ENCODE measurements around the gene ANKRD6. TPM values are rescaled to one million over a fixed set of nuclear protein-coding genes. Genes with fewer than 3 reads are reported as not detected.

ANKRD6 gene
- total RNA-seq, 1 donor from 2014 or later: 2.2 TPM

DNA sequence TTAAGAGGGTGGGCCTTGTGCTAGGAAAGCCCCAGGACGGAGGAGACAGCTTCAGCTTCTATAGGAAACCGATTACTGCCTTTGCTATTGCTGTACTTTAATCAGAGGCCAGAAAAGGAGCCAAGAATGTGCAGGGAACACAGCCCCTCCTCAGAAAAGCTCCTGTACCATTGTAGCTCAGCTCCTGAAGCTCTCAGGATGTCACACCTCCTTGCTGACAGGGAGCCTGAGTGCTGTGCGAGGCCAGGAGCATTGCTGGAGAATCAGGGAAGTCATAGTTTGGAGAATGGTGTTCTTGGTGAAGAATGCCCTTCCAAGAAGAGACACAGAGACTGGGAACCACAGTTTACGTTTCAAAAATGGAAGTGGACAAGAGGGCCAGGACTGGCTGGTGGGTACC is 158.8 kb downstream of the ANKRD6 start:
- no peak for DNase-seq (ENCODE audit: low spot score)
- intact Hi-C loops (cut with micrococcal nuclease): no loop called here
- Mint-ChIP-seq H3K36me3 (ENCODE audit: low read depth) (peaks cover 11% of the 10 kb centered on the region), H3K4me3 (ENCODE audit: low read depth) (no peak overlapping the region), H3K9me3 (peaks cover 12% of the 10 kb centered on the region), H3K4me1 (ENCODE audit: low read depth) (peaks cover 12% of the 10 kb centered on the region), H3K27ac (no peak overlapping the region), H3K27me3 (ENCODE audit: low read depth) (no peaks in the 10 kb centered on the region)

DNA sequence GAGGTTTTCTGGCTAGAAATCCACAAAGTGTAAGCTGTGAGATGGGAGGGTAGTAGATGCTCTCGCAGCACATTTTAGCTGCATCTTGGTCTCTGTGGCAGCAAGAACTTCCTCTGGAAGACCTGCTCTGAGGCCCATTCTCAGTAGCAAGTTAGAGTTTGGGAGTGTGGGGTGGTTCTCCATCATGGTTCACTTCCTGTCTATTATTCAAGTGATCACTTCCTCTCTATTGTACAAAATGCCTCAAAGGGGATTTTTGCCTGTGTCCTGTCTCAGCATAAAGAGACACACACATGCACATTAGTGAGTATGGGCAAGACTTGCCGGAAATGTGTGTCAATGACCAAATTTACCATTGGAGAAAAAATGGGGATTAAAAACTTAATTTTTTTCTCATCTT is 163.1 kb downstream of the ANKRD6 start:
- H3K4me3 Mint-ChIP-seq (ENCODE audit: low read depth): no peak overlapping the region
- H3K36me3 Mint-ChIP-seq (ENCODE audit: low read depth): peaks cover 14% of the 10 kb centered on the region
- H3K9me3 Mint-ChIP-seq: peaks cover 16% of the 10 kb centered on the region
- intact Hi-C loops (cut with micrococcal nuclease): loop anchor here (5.0 kb wide), 2 partner anchors 164 to 229 kb away; partner anchors contain the start of gene ANKRD6
- H3K4me1 Mint-ChIP-seq (ENCODE audit: low read depth): peaks cover 29% of the 10 kb centered on the region
- DNase-seq (ENCODE audit: low spot score): no peak
- H3K27me3 Mint-ChIP-seq (ENCODE audit: low read depth): no peaks in the 10 kb centered on the region
- H3K27ac Mint-ChIP-seq: peak overlapping the region; percentile 77

DNA sequence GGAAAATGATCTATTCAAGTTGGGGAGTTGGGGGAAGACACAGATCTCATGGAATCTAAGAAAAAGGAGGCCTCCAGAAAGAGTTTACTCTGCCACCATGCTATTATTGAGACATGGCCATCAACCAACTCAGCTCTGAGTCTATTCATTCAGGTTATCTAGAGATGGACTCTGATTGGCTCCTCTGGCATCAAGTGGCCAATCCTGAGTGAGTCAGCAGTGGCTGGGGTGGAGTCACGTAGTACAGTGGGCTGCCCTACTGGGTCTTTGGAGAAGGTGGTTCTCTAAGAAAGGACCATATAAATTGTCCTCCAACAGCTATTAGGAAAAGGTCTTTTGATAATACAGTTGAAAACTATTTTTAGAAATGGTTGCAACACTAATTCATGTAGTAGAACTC is 163.5 kb downstream of the ANKRD6 start:
- no peak for DNase-seq (ENCODE audit: low spot score)
- Mint-ChIP-seq H3K4me3 (ENCODE audit: low read depth) (no peak overlapping the region), H3K9me3 (peaks cover 16% of the 10 kb centered on the region), H3K4me1 (ENCODE audit: low read depth) (peaks cover 29% of the 10 kb centered on the region), H3K36me3 (ENCODE audit: low read depth) (peaks cover 14% of the 10 kb centered on the region), H3K27me3 (ENCODE audit: low read depth) (no peaks in the 10 kb centered on the region), H3K27ac (peak overlapping the region; percentile 77)
- intact Hi-C loops (cut with micrococcal nuclease): loop anchor here (5.0 kb wide), 2 partner anchors 164 to 229 kb away; partner anchors contain the start of gene ANKRD6

DNA sequence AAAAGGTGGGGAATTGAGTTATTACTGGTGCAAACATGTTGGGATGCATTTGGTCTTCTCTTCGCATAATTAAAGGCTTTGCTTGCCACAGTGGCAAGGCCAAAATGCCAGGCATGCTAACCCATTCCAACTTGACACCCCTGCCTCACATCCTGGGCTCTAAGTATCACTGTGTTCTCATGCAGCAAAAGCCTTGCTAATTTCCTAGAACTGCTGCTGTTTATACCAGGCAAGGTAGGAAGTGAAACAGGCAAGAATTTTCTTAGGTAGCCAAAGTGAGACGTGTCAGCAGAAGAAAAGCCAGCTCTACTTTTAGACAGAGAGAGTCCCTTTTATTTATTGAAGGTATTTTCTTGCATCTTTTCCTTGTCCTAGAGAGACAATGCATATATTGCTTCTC is 164.4 kb downstream of the ANKRD6 start:
- Mint-ChIP-seq H3K4me3 (ENCODE audit: low read depth) (no peak overlapping the region), H3K9me3 (peaks cover 16% of the 10 kb centered on the region), H3K36me3 (ENCODE audit: low read depth) (peaks cover 14% of the 10 kb centered on the region), H3K27ac (no peak overlapping the region), H3K27me3 (ENCODE audit: low read depth) (no peaks in the 10 kb centered on the region), H3K4me1 (ENCODE audit: low read depth) (peaks cover 29% of the 10 kb centered on the region)
- intact Hi-C loops (cut with micrococcal nuclease): loop anchor here (5.0 kb wide), 2 partner anchors 165 to 230 kb away; partner anchors contain the start of gene ANKRD6
- no peak for DNase-seq (ENCODE audit: low spot score)

DNA sequence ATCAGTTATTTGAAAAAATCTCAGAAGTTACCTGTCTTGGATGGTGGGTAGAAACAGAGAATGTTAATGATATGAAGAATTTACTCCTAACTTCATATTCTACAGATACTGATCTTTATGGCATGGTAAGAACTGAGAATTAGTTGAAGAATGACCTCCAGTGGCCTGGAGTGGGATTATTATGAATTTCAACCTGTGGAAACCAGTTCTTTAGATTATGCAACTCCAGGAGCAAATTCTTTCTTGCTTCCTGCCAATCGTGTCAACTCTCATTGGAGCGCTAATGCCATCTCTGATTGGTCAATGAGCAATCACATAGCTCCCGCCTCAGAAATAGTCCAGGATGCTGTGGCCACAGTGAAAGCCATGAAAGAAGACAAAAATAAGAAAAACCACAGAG is 165.0 kb downstream of the ANKRD6 start:
- H3K4me1 Mint-ChIP-seq (ENCODE audit: low read depth): peaks cover 29% of the 10 kb centered on the region
- H3K27ac Mint-ChIP-seq: no peak overlapping the region
- DNase-seq (ENCODE audit: low spot score): no peak
- H3K27me3 Mint-ChIP-seq (ENCODE audit: low read depth): no peaks in the 10 kb centered on the region
- no peak overlapping the region for H3K4me3 Mint-ChIP-seq (ENCODE audit: low read depth)
- H3K9me3 Mint-ChIP-seq: peaks cover 16% of the 10 kb centered on the region
- intact Hi-C loops (cut with micrococcal nuclease): loop anchor here (5.0 kb wide), 2 partner anchors 166 to 231 kb away; partner anchors contain the start of gene ANKRD6
- peaks cover 14% of the 10 kb centered on the region for H3K36me3 Mint-ChIP-seq (ENCODE audit: low read depth)

DNA sequence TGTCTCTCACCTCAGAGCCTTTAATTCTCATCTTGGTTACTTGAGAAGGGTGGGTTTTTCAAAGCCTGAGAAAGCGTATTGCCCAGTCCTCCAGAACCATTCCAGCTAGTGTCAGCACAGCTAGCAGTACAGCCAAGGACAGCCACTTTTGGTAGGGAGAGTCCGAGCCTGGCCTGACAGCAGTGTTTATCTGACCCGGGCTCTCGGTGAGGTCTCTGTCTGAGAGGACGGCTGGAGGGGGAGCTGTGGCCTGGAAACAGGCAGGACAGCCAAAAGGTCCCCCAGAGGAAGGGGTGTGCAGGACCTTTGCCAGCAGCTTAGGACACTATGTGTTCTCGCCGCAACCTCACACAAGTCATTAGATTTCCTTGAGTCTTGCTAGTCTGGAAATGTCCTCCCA is 166.8 kb downstream of the ANKRD6 start:
- intact Hi-C loops (cut with micrococcal nuclease): loop anchor here (5.0 kb wide), 2 partner anchors 167 to 232 kb away; partner anchors contain the start of gene ANKRD6
- H3K27ac Mint-ChIP-seq: no peak overlapping the region
- DNase-seq (ENCODE audit: low spot score): no peak
- H3K4me3 Mint-ChIP-seq (ENCODE audit: low read depth): no peak overlapping the region
- H3K4me1 Mint-ChIP-seq (ENCODE audit: low read depth): peaks cover 29% of the 10 kb centered on the region
- H3K27me3 Mint-ChIP-seq (ENCODE audit: low read depth): no peaks in the 10 kb centered on the region
- peaks cover 16% of the 10 kb centered on the region for H3K9me3 Mint-ChIP-seq
- H3K36me3 Mint-ChIP-seq (ENCODE audit: low read depth): peaks cover 14% of the 10 kb centered on the region

DNA sequence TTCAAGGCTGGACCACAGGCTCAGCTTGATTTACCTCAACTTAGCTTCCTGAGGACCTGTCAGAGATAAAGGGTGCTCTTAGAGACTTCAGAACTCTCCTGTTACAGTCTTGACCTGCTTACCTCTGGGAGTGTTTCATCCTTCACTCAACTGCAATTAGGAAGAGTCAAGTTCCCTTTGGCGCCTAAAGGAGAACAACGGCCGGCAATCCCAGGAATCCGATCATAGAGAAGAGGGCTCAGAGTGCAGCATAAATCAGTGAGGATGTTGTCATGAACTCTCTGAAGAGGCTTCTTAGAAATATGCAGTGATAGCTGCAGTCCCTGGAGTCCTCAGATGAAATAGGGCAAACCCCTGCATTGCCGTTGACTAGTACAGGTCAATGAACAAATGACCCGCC is 169.2 kb downstream of the ANKRD6 start:
- no peaks in the 10 kb centered on the region for H3K27me3 Mint-ChIP-seq (ENCODE audit: low read depth)
- intact Hi-C loops (cut with micrococcal nuclease): no loop called here

DNA sequence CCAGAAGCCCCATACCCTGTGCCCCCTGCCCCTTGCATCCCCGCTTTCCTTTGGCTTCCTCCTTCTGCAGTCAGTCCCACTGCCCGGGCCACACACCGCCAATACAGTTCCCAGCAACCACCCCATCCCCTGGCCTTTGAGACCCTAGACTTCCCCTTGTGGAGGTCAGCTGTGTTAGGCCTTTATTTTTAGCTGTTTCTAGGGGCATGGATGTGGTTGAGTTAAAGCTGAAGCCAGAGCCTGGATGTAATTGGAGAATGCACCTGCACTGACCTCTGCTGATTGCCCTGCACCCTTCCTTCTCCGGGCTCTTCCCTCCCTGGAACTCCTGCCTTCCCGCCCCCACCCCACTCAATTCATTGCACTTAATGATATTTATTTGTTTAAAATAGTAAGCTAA is 171.7 kb downstream of the ANKRD6 start:
- Mint-ChIP-seq H3K36me3 (ENCODE audit: low read depth) (no peaks in the 10 kb centered on the region), H3K4me3 (ENCODE audit: low read depth) (no peak overlapping the region), H3K9me3 (no peaks in the 10 kb centered on the region), H3K27ac (no peak overlapping the region), H3K4me1 (ENCODE audit: low read depth) (no peaks in the 10 kb centered on the region), H3K27me3 (ENCODE audit: low read depth) (no peaks in the 10 kb centered on the region)
- intact Hi-C loops (cut with micrococcal nuclease): no loop called here
- DNase-seq (ENCODE audit: low spot score): no peak

More for the DNA sequence above, 169.2 kb downstream of the ANKRD6 start:
- Mint-ChIP-seq H3K4me1 (ENCODE audit: low read depth) (peaks cover 13% of the 10 kb centered on the region), H3K9me3 (peaks cover 3% of the 10 kb centered on the region), H3K4me3 (ENCODE audit: low read depth) (no peak overlapping the region), H3K36me3 (ENCODE audit: low read depth) (peaks cover 3% of the 10 kb centered on the region), H3K27ac (no peak overlapping the region)
- no peak for DNase-seq (ENCODE audit: low spot score)

DNA sequence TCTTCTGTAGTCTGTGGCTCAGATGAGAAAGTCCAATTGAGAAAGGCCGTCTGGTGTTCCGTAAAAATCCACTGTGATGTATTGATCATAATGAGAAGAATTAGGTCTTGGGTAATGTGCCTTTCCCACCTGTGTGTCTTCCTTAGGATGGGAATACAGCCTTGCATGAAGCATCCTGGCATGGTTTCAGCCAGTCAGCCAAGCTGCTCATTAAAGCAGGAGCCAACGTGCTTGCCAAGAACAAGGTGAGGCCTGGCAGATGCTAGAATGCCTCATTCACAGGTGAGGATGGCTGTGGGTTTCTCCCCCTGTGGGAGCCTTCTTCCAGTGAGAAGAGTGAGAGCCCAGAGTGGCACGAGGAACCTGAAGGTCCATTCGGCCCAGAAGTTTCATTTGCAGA is 172.9 kb downstream of the ANKRD6 start:
- Mint-ChIP-seq H3K27me3 (ENCODE audit: low read depth) (no peaks in the 10 kb centered on the region), H3K4me3 (ENCODE audit: low read depth) (no peak overlapping the region), H3K4me1 (ENCODE audit: low read depth) (no peaks in the 10 kb centered on the region), H3K36me3 (ENCODE audit: low read depth) (no peaks in the 10 kb centered on the region), H3K27ac (no peak overlapping the region), H3K9me3 (no peaks in the 10 kb centered on the region)
- intact Hi-C loops (cut with micrococcal nuclease): no loop called here
- no peak for DNase-seq (ENCODE audit: low spot score)

DNA sequence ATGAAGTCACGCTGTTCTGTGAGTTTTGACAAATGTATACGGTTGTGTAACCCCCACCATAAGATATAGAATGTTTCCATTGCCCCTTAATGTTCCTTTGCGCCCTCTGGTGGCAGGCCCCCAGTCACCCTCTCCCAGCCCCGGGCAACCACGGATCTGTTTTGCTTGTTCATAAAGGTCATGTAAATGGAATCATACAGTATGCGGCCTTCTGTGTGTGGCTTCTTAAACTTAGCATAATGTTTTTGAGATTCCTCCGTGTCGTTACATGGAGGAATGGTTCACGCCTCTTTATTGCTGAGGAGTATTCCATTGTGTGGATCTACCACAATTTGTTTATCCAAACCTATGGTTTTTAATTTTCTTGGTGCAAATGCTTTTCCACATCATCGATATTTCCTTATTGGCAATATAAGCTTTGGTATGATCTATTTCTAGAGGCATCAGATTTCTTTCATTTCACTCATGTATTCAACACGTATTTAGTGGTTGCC is 177.2 kb downstream of the ANKRD6 start:
- Mint-ChIP-seq H3K27me3 (ENCODE audit: low read depth) (no peaks in the 10 kb centered on the region), H3K36me3 (ENCODE audit: low read depth) (no peaks in the 10 kb centered on the region), H3K4me3 (ENCODE audit: low read depth) (no peak overlapping the region), H3K4me1 (ENCODE audit: low read depth) (no peaks in the 10 kb centered on the region), H3K27ac (no peak overlapping the region), H3K9me3 (no peaks in the 10 kb centered on the region)
- peak; percentile 57 for DNase-seq (ENCODE audit: low spot score)
- intact Hi-C loops (cut with micrococcal nuclease): loop anchor here (1.0 kb wide), 2 partner anchors 178 to 242 kb away; no protein-coding TSS in a partner anchor

DNA sequence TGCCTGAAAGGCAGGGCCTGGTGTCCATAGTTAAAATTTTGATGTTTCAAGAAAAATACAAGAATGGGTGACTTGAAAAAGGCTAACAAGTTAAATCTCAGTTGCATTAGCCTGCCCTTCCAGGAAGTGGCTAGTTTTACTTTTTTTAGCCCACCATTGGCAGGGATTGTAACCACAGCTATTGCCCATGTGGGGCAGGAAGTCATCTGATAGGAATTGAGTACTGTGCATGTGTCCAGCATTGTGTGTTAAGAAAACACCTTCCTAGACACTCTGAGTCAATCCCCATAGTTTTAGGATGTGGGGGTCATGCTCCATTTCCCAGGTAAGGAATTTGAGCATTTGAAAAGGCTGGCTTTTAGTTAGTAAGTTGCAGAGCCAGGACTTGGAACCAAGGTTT is 178.7 kb downstream of the ANKRD6 start:
- intact Hi-C loops (cut with micrococcal nuclease): no loop called here
- no peaks in the 10 kb centered on the region for H3K36me3 Mint-ChIP-seq (ENCODE audit: low read depth)
- no peaks in the 10 kb centered on the region for H3K27me3 Mint-ChIP-seq (ENCODE audit: low read depth)
- no peaks in the 10 kb centered on the region for H3K4me1 Mint-ChIP-seq (ENCODE audit: low read depth)
- no peak overlapping the region for H3K27ac Mint-ChIP-seq
- no peak overlapping the region for H3K4me3 Mint-ChIP-seq (ENCODE audit: low read depth)
- DNase-seq (ENCODE audit: low spot score): no peak
- no peaks in the 10 kb centered on the region for H3K9me3 Mint-ChIP-seq

DNA sequence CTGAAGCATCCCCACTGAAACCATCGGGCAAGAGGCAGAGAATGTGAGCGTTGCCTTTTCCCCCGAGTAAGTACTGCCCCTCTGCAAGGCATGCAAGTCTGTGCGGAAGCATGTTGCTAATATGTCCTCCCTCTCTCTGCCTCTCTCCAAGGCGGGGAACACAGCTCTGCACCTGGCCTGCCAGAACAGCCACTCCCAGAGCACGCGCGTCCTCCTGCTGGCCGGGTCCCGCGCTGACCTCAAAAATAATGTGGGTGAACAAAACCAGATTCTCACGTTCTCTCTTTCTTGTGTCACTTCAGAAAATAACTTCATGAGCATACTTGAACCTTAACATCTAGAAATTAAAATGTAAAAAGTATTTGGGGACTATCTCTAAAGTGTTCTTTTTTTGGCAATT is 179.2 kb downstream of the ANKRD6 start:
- H3K4me1 Mint-ChIP-seq (ENCODE audit: low read depth): no peaks in the 10 kb centered on the region
- intact Hi-C loops (cut with micrococcal nuclease): no loop called here
- H3K27me3 Mint-ChIP-seq (ENCODE audit: low read depth): no peaks in the 10 kb centered on the region
- H3K9me3 Mint-ChIP-seq: no peaks in the 10 kb centered on the region
- H3K27ac Mint-ChIP-seq: no peak overlapping the region
- no peak for DNase-seq (ENCODE audit: low spot score)
- no peak overlapping the region for H3K4me3 Mint-ChIP-seq (ENCODE audit: low read depth)
- no peaks in the 10 kb centered on the region for H3K36me3 Mint-ChIP-seq (ENCODE audit: low read depth)

DNA sequence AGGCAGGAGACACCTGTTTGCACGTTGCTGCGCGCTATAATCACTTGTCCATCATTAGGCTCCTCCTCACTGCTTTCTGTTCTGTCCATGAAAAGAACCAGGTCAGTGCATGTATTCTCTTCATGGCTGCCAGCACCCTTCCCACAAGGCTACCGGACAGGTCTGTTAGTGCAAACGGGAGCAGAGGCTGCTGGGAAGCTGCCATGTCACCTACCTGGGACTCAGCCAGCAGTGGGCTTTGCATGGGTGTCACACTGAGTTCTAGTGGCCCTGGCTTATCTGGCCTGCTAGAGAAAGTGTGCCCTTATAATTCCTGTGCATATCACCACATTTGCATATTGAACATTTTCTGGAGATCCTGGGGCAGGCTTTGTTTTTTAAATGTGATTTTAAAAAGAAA is 180.8 kb downstream of the ANKRD6 start:
- Mint-ChIP-seq H3K27ac (no peak overlapping the region), H3K9me3 (no peaks in the 10 kb centered on the region), H3K36me3 (ENCODE audit: low read depth) (no peaks in the 10 kb centered on the region), H3K4me1 (ENCODE audit: low read depth) (no peaks in the 10 kb centered on the region), H3K27me3 (ENCODE audit: low read depth) (no peaks in the 10 kb centered on the region), H3K4me3 (ENCODE audit: low read depth) (no peak overlapping the region)
- intact Hi-C loops (cut with micrococcal nuclease): no loop called here
- DNase-seq (ENCODE audit: low spot score): no peak

DNA sequence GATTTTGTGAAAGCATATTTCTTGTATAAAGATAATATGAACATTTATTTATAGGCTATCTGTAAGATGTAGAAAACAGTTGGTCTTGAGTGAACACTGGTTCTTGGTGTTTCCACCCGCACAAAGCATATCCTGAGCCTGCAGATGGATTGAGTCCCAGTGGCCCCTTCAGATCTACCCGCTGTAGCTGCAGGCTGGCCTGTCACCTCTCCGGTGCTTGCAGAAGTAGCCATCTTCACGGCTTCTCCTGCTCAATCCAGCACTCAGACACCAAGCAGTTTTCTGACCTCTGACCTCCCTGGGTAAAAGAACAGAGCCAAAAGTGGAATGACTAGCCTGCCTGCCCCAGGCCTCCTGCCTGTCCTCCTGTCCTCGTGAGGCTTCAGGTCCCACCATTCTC is 182.9 kb downstream of the ANKRD6 start:
- Mint-ChIP-seq H3K36me3 (ENCODE audit: low read depth) (no peaks in the 10 kb centered on the region), H3K4me1 (ENCODE audit: low read depth) (no peaks in the 10 kb centered on the region), H3K4me3 (ENCODE audit: low read depth) (no peak overlapping the region), H3K9me3 (no peaks in the 10 kb centered on the region), H3K27me3 (ENCODE audit: low read depth) (no peaks in the 10 kb centered on the region), H3K27ac (no peak overlapping the region)
- intact Hi-C loops (cut with micrococcal nuclease): no loop called here
- no peak for DNase-seq (ENCODE audit: low spot score)
